ENCODE data around the gene SEC24B. TPM values are rescaled to one million over a fixed set of nuclear protein-coding genes. Genes with fewer than 3 reads are reported as not detected.

Gene SEC24B
- total and polyA plus RNA-seq, 2 experiments from 2014 or later = 17.2 to 28.3 TPM

DNA sequence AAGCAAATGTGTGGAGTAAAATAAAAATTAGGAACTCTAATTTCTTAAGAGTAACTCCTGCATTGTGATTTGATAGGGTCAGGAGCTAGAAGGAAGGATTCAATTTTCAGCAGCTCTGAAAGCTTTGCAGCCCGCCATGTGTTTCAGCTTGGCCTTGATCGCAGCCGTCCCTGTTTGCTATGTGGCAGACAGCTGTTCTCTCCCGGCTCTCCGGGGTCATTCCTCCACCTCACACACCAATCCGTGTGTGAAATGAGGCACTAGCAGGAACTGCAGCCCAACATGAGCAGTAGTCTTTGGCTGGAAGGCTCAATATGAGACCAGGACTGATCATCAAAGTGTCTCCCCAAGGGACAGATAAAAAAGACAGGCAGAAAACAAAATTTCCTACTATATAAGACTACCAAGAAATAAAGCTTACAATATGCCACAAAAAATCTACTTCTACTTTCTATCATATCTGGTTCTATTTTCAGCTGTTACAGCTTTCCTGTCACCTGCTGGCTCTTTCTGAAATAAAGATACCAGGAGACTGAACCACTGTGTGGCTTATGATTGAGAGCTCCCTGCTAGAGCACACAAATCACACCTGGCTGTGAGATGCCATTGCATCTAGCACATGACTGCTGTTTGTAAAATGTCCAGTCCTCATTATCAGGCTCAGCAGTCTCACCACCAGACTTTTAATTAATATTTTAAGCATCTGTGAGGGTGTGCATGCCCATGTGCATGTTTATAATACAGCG is 44.1 kb upstream of the SEC24B start:
- 25% methylated on average over 7 of the region's 7 CpGs for WGBS (ENCODE audit: low lambda C conversion rate, missing lambda C conversion rate)
- Histone ChIP-seq H4K20me1 (ENCODE audit: insufficient read depth, poor library complexity, severe bottlenecking) (no peaks in the 10 kb centered on the region), H3K27ac (no peak overlapping the region), H3K79me2 (no peaks in the 10 kb centered on the region), H3K4me1 (ENCODE audit: insufficient read depth) (no peaks in the 10 kb centered on the region), H3K4me3 (no peak overlapping the region), H3K27me3 (no peaks in the 10 kb centered on the region), H2AFZ (no peak overlapping the region), H3K36me3 (replicated peaks; ENCODE audit: insufficient read depth, low read depth) (no peaks in the 10 kb centered on the region), H3K9me2 (replicated peaks; ENCODE audit: insufficient read depth) (no peaks in the 10 kb centered on the region), H3K4me2 (no peak overlapping the region), H3K9me3 (ENCODE audit: low read depth) (no peaks in the 10 kb centered on the region)
- DNase-seq (ENCODE audit: low spot score) = peak; percentile 11
- TF ChIP-seq EZH2phosphoT487 (IDR thresholded peaks at IDR 0.05; ENCODE audit: low read depth, severe bottlenecking, unreplicated experiment) (no peak), EZH2 (IDR thresholded peaks at IDR 0.05; ENCODE audit: borderline replicate concordance) (no peak)
- TF ChIP-seq, protein P1, sequence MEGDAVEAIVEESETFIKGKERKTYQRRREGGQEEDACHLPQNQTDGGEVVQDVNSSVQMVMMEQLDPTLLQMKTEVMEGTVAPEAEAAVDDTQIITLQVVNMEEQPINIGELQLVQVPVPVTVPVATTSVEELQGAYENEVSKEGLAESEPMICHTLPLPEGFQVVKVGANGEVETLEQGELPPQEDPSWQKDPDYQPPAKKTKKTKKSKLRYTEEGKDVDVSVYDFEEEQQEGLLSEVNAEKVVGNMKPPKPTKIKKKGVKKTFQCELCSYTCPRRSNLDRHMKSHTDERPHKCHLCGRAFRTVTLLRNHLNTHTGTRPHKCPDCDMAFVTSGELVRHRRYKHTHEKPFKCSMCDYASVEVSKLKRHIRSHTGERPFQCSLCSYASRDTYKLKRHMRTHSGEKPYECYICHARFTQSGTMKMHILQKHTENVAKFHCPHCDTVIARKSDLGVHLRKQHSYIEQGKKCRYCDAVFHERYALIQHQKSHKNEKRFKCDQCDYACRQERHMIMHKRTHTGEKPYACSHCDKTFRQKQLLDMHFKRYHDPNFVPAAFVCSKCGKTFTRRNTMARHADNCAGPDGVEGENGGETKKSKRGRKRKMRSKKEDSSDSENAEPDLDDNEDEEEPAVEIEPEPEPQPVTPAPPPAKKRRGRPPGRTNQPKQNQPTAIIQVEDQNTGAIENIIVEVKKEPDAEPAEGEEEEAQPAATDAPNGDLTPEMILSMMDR (IDR thresholded peaks at IDR 0.05; ENCODE audit: poor library complexity) = no peak

DNA sequence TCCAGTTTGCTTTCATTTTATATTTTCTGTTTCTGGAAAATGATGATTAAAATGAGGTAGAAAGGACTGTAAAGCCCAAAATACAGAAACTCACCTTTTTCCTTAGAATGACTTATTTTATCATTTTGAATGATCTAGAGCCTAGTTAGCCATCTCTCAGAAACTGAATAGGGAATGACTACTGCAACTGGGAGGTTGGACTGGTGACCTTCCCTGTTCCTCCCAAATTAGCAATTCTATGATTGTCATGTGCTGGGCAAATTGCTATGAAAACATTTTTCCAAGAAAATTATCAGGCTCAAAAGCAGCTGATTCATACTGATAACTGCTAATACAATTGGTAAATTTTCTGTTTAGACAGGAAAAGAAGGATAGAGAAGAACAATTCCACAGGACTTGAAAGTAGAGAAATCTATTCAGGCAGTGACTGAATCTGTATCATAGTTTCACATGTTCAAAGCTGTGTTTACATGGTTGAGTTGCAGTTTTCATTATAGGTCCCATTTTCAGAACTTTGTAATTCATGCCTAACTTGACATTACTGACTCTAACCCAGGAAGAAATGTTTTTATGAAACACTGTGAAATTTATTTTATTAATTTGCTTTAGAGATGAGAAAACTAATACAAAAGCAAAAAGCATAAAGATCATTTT is 43.4 kb upstream of the SEC24B start:
- Histone ChIP-seq H3K36me3 (replicated peaks; ENCODE audit: insufficient read depth, low read depth) (no peaks in the 10 kb centered on the region), H3K27ac (no peak overlapping the region), H3K79me2 (no peaks in the 10 kb centered on the region), H3K4me3 (no peak overlapping the region), H3K27me3 (no peaks in the 10 kb centered on the region), H2AFZ (no peak overlapping the region), H4K20me1 (ENCODE audit: insufficient read depth, poor library complexity, severe bottlenecking) (no peaks in the 10 kb centered on the region), H3K9me2 (replicated peaks; ENCODE audit: insufficient read depth) (no peaks in the 10 kb centered on the region), H3K4me2 (no peak overlapping the region), H3K4me1 (ENCODE audit: insufficient read depth) (no peaks in the 10 kb centered on the region), H3K9me3 (ENCODE audit: low read depth) (no peaks in the 10 kb centered on the region)
- TF ChIP-seq EZH2phosphoT487 (IDR thresholded peaks at IDR 0.05; ENCODE audit: low read depth, severe bottlenecking, unreplicated experiment) (no peak), EZH2 (IDR thresholded peaks at IDR 0.05; ENCODE audit: borderline replicate concordance) (no peak)
- TF ChIP-seq, protein P1 (IDR thresholded peaks at IDR 0.05; ENCODE audit: poor library complexity) = no peak
- no peak for DNase-seq (ENCODE audit: low spot score)

DNA sequence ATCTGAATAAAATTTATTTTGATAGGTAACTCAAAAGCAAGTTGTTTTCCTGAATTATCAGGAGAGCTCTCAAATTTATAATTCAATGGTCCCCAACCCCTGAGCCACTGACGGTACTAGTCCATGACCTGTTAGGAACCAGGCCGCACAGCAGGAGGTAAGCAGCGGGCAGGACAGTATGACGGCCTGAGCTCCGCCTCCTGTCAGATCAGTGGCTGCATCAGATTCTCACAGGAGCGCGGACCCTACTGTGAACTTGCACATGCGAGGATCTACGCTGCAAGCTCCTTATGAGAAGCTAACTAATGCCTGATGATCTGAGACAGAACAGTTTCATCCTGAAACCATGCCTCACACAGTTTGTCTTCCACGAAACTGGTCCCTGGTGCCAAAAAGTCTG is 37.9 kb upstream of the SEC24B start:
- H2AFZ ChIP-seq = no peak overlapping the region
- no peak for TF ChIP-seq EZH2 (IDR thresholded peaks at IDR 0.05; ENCODE audit: borderline replicate concordance)
- TF ChIP-seq, protein P1 (IDR thresholded peaks at IDR 0.05; ENCODE audit: poor library complexity) = no peak
- no peak for TF ChIP-seq EZH2phosphoT487 (IDR thresholded peaks at IDR 0.05; ENCODE audit: low read depth, severe bottlenecking, unreplicated experiment)
- no peaks in the 10 kb centered on the region for H3K4me1 ChIP-seq (ENCODE audit: insufficient read depth)
- H3K79me2 ChIP-seq = no peaks in the 10 kb centered on the region
- no peak for DNase-seq (ENCODE audit: low spot score)
- H3K36me3 ChIP-seq (replicated peaks; ENCODE audit: insufficient read depth, low read depth) = no peaks in the 10 kb centered on the region
- H3K9me3 ChIP-seq (ENCODE audit: low read depth) = no peaks in the 10 kb centered on the region
- H3K9me2 ChIP-seq (replicated peaks; ENCODE audit: insufficient read depth) = no peaks in the 10 kb centered on the region
- no peaks in the 10 kb centered on the region for H3K27me3 ChIP-seq
- no peak overlapping the region for H3K27ac ChIP-seq
- 56% methylated on average over 10 of the region's 10 CpGs for WGBS (ENCODE audit: low lambda C conversion rate, missing lambda C conversion rate)
- H4K20me1 ChIP-seq (ENCODE audit: insufficient read depth, poor library complexity, severe bottlenecking) = no peaks in the 10 kb centered on the region
- H3K4me2 ChIP-seq = no peak overlapping the region
- no peak overlapping the region for H3K4me3 ChIP-seq

Data from hepatocyte (in vitro differentiated cells).